HT1080 (cell line): Measurements from ENCODE around the gene CNTNAP2. TPM values are rescaled to one million over a fixed set of nuclear protein-coding genes. Genes with fewer than 3 reads are reported as not detected.

Source experiments
- DNase-seq: peaks from one replicate; pipeline ENCODE4 v3.0.0-alpha.2; 2015; ENCODE audit warnings: low read depth
- total RNA-seq: library from RNA; depleted of rRNA; stranded (reverse); fragments of >200 nt; shearing (Covaris generic); gene quantifications from 2 replicates; pipeline ENCODE4 v1.2.3, GENCODE V29; 2014

The CNTNAP2 gene
- total RNA-seq, 1 experiment from 2014 or later, result not detected

- peak; percentile 32 for DNase-seq
Measured at GRCh38 chr7:147990942-147991341, 1874.3 kb downstream of the CNTNAP2 start.

GRCh38 chr7:147992698-147993097 is 1876.1 kb downstream of the CNTNAP2 start:
- no peak for DNase-seq

- no peak for DNase-seq
Measured at GRCh38 chr7:147997636-147998035, 1881.0 kb downstream of the CNTNAP2 start.

- no peak for DNase-seq
Measured at GRCh38 chr7:147999962-148000361, 1883.4 kb downstream of the CNTNAP2 start.

GRCh38 chr7:148011753-148012152 is 1895.2 kb downstream of the CNTNAP2 start:
- no peak for DNase-seq

GRCh38 chr7:148014001-148014400 is 1897.4 kb downstream of the CNTNAP2 start:
- no peak for DNase-seq

GRCh38 chr7:148014541-148014940 is 1897.9 kb downstream of the CNTNAP2 start:
- DNase-seq, result peak; percentile 69

- no peak for DNase-seq
Measured at GRCh38 chr7:148017126-148017525, 1900.5 kb downstream of the CNTNAP2 start.

- DNase-seq, result no peak
Measured at GRCh38 chr7:148020679-148021078, 1904.1 kb downstream of the CNTNAP2 start.

- DNase-seq, result no peak
Measured at GRCh38 chr7:148021507-148022045, 1905.0 kb downstream of the CNTNAP2 start.

- no peak for DNase-seq
Measured at GRCh38 chr7:148022832-148023231, 1906.2 kb downstream of the CNTNAP2 start.

GRCh38 chr7:148026713-148027112 is 1910.1 kb downstream of the CNTNAP2 start:
- DNase-seq, result no peak

GRCh38 chr7:148028165-148028564 is 1911.6 kb downstream of the CNTNAP2 start:
- DNase-seq, result no peak

GRCh38 chr7:148031019-148031418 is 1914.4 kb downstream of the CNTNAP2 start:
- DNase-seq, result no peak

- DNase-seq, result no peak
Measured at GRCh38 chr7:148031811-148032210, 1915.2 kb downstream of the CNTNAP2 start.

GRCh38 chr7:148035950-148036349 is 1919.3 kb downstream of the CNTNAP2 start:
- DNase-seq, result no peak

- no peak for DNase-seq
Measured at GRCh38 chr7:148037044-148037443, 1920.4 kb downstream of the CNTNAP2 start.

GRCh38 chr7:148041156-148041555 is 1924.6 kb downstream of the CNTNAP2 start:
- DNase-seq, result no peak

- DNase-seq, result no peak
Measured at GRCh38 chr7:148042935-148043631, 1926.5 kb downstream of the CNTNAP2 start.

GRCh38 chr7:148044173-148044572 is 1927.6 kb downstream of the CNTNAP2 start:
- DNase-seq, result no peak

GRCh38 chr7:148045521-148045920 is 1928.9 kb downstream of the CNTNAP2 start:
- DNase-seq, result no peak

- no peak for DNase-seq
Measured at GRCh38 chr7:148049068-148049467, 1932.5 kb downstream of the CNTNAP2 start.

- no peak for DNase-seq
Measured at GRCh38 chr7:148050492-148051158, 1934.0 kb downstream of the CNTNAP2 start.
